Natural killer cell treated with Interleukin-12 subunit alpha and Interleukin-12 subunit beta and Interleukin-15 and Interleukin-18, amount 100 ng/mL, for 72 hours (primary cell): ENCODE measurements around the gene GYPE. TPM values are rescaled to one million over a fixed set of nuclear protein-coding genes. Genes with fewer than 3 reads are reported as not detected.
"Not testable (repeated sequence)": the region's sequence is repeated elsewhere in the genome, so short reads cannot be mapped to it uniquely, and the experiment has no call there.

Experiments used
- ATAC-seq, 2 donors: fragments of 150-1000 bp; cut with Tn5 transposase in 1 of 2; sonication (Bioruptor Pico), chemical (Tn5 transposase) in 1 of 2; 2 replicates each; pipeline ENCODE4 v1.10.0; 2021
- DNase-seq: peaks from one replicate; pipeline ENCODE4 v3.0.0; 2022; ENCODE audit warnings: low spot score
- H3K27ac Mint-ChIP-seq, 2 donors: 1 replicate in 1 of 2; 2 replicates in 1 of 2; pipeline ENCODE4 v1.8.0; 2022; ENCODE audit warnings: mixed read lengths in 2 of 2, mild to moderate bottlenecking in 1 of 2, moderate library complexity in 1 of 2
- H3K27me3 Mint-ChIP-seq, 2 donors: 1 replicate in 1 of 2; 2 replicates in 1 of 2; pipeline ENCODE4 v1.8.0; 2022; ENCODE audit warnings: mixed read lengths in 2 of 2
- H3K36me3 Mint-ChIP-seq: one replicate; pipeline ENCODE4 v1.8.0; 2022; ENCODE audit warnings: mixed read lengths
- H3K4me1 Mint-ChIP-seq, 2 donors: 1 replicate in 1 of 2; 2 replicates in 1 of 2; pipeline ENCODE4 v1.8.0; 2022; ENCODE audit warnings: low read depth in 2 of 2, mixed read lengths in 2 of 2, mild to moderate bottlenecking in 1 of 2
- H3K4me3 Mint-ChIP-seq: one replicate; pipeline ENCODE4 v1.8.0; 2022; ENCODE audit warnings: mixed read lengths
- H3K9me3 Mint-ChIP-seq: 2 replicates; pipeline ENCODE4 v1.8.0; 2022; ENCODE audit warnings: mixed read lengths
- total RNA-seq, 2 donors: library from RNA; stranded (reverse); gene quantifications; one replicate each; pipeline ENCODE4 v1.2.3, GENCODE V29; 2022

Gene GYPE
- total RNA-seq, 2 donors from 2014 or later, result 0.50 to 2.9 TPM

- H3K4me3 Mint-ChIP-seq, DNase-seq, ATAC-seq, H3K36me3 Mint-ChIP-seq, H3K27me3 Mint-ChIP-seq, H3K27ac Mint-ChIP-seq, H3K9me3 Mint-ChIP-seq: not testable (repeated sequence)
- peaks cover 0 to 10% of the 10 kb centered on the region in 2 donors for H3K4me1 Mint-ChIP-seq
Observed at GRCh38 chr4:143904431-143904830, 928 bp downstream of the GYPE start.

DNA sequence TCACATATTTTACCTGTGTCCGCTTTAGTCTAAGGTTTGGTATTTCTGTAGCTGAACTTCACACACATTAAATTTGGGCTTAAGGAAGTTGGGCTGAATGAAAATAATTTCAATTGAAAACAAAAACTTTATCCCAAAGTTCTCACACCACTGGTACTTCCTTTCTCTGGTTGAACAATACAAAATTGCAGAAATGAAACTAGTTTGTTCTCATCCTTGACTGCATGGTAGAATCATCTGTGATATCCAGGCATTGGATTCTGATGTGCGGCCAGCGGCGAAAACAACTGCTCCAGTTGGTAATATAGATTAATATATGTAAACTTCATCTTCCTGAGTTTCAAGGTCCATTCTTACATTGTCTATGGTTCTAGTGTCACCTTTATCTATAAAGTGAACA is 15.0 kb downstream of the GYPE start:
- H3K27ac Mint-ChIP-seq, ATAC-seq, H3K36me3 Mint-ChIP-seq, H3K4me1 Mint-ChIP-seq, H3K27me3 Mint-ChIP-seq, H3K4me3 Mint-ChIP-seq, DNase-seq, H3K9me3 Mint-ChIP-seq: not testable (repeated sequence)

DNA sequence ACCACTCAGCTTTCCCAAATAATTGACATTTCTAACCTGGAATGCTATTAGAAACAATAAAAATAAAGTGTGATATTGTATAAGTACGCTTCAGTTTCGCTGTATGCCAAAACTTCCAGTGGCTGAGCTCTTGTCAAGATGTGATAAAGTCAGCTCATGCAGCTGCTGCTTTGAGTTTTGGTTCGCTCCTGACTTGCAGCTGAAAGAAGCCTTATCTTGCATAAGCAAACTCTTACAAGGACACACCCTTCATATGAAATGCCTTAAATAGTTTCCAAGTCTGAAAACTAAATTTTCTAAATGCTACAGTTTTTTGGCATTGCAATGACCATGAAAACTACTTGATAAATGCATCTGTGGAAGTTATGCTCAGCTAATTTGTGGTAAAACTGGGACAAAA is 17.2 kb downstream of the GYPE start:
- not testable (repeated sequence) for DNase-seq, ATAC-seq, H3K9me3 Mint-ChIP-seq, H3K36me3 Mint-ChIP-seq, H3K27ac Mint-ChIP-seq, H3K4me1 Mint-ChIP-seq, H3K27me3 Mint-ChIP-seq, H3K4me3 Mint-ChIP-seq

GRCh38 chr4:143884965-143885364 is 20.4 kb downstream of the GYPE start:
- H3K4me1 Mint-ChIP-seq, DNase-seq, H3K4me3 Mint-ChIP-seq, H3K27ac Mint-ChIP-seq, H3K27me3 Mint-ChIP-seq, H3K9me3 Mint-ChIP-seq, H3K36me3 Mint-ChIP-seq, ATAC-seq: not testable (repeated sequence)

DNA sequence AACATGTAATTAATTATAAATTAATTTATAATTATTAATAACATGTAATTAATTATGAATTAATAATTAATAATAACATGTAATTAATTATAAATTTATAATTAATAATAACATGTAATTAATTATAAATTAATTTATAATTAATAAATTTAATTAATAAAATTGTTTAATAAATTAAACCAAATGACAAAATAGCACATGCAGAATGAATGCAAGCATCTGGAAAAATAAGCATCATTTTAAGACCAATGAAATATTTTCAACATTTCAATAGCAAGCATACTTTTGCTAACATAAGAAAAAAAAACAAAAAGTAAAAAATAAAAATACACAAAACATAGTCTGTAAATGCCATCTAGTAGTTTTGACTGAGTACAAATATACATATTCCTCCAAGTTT is 21.8 kb downstream of the GYPE start:
- DNase-seq (no peak), ATAC-seq (no peak)
- no peaks in the 10 kb centered on the region for H3K9me3 Mint-ChIP-seq
- no peak overlapping the region for H3K27ac Mint-ChIP-seq
- no peak overlapping the region for H3K4me3 Mint-ChIP-seq
- H3K27me3 Mint-ChIP-seq, result no peaks in the 10 kb centered on the region
- no peaks in the 10 kb centered on the region for H3K36me3 Mint-ChIP-seq
- H3K4me1 Mint-ChIP-seq, result no peaks in the 10 kb centered on the region

DNA sequence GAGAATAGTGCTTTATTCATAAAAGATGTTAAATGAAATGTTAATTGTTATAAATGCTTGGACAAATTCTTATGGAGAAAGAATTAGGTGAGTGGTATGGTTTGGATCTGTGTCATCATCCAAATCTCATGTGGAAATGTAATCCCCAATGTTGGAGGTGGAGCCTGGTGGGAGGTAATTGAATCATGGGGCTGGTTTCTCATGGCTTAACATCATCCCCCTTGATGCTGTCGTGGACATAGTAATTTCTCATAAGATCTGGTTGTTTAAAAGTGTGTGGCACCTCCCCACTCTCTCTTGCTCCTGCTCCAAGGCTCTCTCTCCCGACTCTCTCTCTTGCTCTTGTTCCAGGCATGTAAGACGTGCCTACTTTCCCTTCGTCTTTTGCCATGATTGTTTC is 22.5 kb downstream of the GYPE start:
- no peak overlapping the region for H3K27ac Mint-ChIP-seq
- no peak for ATAC-seq

DNA sequence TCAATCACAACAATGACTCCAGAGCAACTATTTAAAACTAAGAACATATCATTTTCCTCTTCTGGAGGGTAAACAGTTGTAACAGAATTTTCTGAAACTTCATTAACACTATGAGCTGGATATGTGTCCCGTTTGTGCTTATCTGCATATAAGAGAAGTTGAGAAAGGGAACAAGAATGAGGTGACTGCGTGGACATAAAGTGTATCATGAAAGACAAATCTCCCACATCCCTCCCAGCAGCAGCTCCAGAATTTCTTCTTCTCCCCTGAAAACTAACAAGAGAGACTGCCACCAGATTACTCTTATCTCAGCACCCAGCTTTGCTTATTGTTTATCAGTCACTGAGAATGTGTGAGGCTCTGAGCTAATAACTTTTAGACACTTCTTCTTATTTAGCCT is 25.8 kb downstream of the GYPE start:
- H3K27ac Mint-ChIP-seq, H3K4me3 Mint-ChIP-seq, H3K36me3 Mint-ChIP-seq, DNase-seq, H3K4me1 Mint-ChIP-seq, H3K27me3 Mint-ChIP-seq, H3K9me3 Mint-ChIP-seq, ATAC-seq: not testable (repeated sequence)

More for the DNA sequence above, 22.5 kb downstream of the GYPE start:
- Mint-ChIP-seq H3K9me3 (no peaks in the 10 kb centered on the region), H3K36me3 (no peaks in the 10 kb centered on the region), H3K4me1 (no peaks in the 10 kb centered on the region), H3K27me3 (no peaks in the 10 kb centered on the region), H3K4me3 (no peak overlapping the region)
- no peak for DNase-seq

DNA sequence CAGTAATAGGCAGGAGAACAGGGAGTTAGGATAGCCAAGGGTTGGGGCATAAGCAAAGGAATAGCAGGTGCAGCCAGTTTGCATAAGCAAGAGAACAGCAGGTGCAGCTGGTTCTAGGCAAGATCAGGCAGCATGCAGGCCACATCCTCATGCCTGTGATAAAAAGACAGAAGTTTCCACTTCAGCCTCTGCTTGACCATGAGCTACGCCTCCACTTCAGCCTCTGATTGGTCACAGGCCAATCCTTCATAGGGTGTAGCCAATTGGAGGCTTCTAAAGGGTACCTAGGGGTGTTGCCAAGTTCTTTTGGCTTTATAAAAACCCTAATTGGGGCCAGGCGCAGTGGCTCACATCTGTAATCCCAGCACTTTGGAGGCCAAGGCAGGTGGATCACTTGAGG is 30.0 kb downstream of the GYPE start:
- H3K9me3 Mint-ChIP-seq, H3K36me3 Mint-ChIP-seq, H3K4me1 Mint-ChIP-seq, DNase-seq, ATAC-seq, H3K27ac Mint-ChIP-seq, H3K27me3 Mint-ChIP-seq, H3K4me3 Mint-ChIP-seq: not testable (repeated sequence)

- not testable (repeated sequence) for ATAC-seq, DNase-seq, H3K36me3 Mint-ChIP-seq, H3K4me1 Mint-ChIP-seq, H3K4me3 Mint-ChIP-seq, H3K27me3 Mint-ChIP-seq, H3K9me3 Mint-ChIP-seq, H3K27ac Mint-ChIP-seq
Observed at GRCh38 chr4:143870523-143871268, 34.7 kb downstream of the GYPE start.

- not testable (repeated sequence) for H3K27ac Mint-ChIP-seq, H3K27me3 Mint-ChIP-seq, ATAC-seq, H3K4me1 Mint-ChIP-seq, H3K9me3 Mint-ChIP-seq, H3K4me3 Mint-ChIP-seq, DNase-seq, H3K36me3 Mint-ChIP-seq
Observed at GRCh38 chr4:143869925-143870324, 35.4 kb downstream of the GYPE start.

DNA sequence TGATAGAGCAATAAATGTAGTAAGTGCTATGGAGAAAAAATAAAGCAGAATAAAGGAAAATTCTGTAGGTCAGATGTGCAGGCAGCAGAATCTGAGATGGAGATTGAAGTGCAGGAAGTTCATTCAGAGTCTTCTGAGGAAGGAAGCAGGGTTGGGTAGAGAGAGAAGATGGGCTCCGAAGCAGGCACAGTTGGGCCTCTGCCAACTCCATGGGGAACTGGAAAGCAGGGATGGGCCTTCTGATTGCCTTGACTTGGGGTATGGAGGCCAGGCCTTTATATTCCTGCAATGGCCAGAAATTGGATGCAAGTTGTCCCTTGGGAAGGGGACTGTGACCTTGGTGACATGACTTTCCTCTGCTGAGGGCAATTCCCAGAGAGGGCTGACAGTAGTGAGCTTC is 42.6 kb downstream of the GYPE start:
- H3K9me3 Mint-ChIP-seq, H3K27me3 Mint-ChIP-seq, H3K36me3 Mint-ChIP-seq, H3K4me1 Mint-ChIP-seq, H3K4me3 Mint-ChIP-seq, DNase-seq, ATAC-seq, H3K27ac Mint-ChIP-seq: not testable (repeated sequence)

DNA sequence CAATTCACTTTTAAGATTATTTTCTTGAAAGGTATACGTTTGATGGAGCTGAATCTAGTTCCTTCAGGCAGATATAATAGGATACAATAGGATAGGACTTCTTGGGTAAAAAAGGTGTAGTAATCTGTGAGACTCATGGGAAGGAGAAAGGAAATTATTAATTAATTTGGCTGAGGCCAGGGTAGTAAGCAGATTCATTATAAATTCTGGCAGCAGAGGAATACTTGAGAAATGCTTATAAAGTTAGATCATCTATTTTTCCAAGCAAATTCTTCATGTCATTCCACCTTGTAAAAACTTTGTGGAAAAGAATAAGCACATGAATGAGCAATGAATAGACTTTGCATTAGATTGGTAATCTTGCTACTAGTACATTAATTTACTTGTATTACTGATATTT is 46.9 kb downstream of the GYPE start:
- Mint-ChIP-seq H3K4me3 (no peak overlapping the region), H3K27ac (no peak overlapping the region), H3K9me3 (no peaks in the 10 kb centered on the region), H3K4me1 (peaks cover 0 to 5% of the 10 kb centered on the region in 2 donors), H3K27me3 (no peaks in the 10 kb centered on the region), H3K36me3 (no peaks in the 10 kb centered on the region)
- DNase-seq, result no peak
- no peak for ATAC-seq

GRCh38 chr4:143857391-143858336 is 47.7 kb downstream of the GYPE start:
- H3K4me3 Mint-ChIP-seq, H3K4me1 Mint-ChIP-seq, H3K9me3 Mint-ChIP-seq, H3K27me3 Mint-ChIP-seq, H3K36me3 Mint-ChIP-seq, DNase-seq, ATAC-seq, H3K27ac Mint-ChIP-seq: not testable (repeated sequence)

DNA sequence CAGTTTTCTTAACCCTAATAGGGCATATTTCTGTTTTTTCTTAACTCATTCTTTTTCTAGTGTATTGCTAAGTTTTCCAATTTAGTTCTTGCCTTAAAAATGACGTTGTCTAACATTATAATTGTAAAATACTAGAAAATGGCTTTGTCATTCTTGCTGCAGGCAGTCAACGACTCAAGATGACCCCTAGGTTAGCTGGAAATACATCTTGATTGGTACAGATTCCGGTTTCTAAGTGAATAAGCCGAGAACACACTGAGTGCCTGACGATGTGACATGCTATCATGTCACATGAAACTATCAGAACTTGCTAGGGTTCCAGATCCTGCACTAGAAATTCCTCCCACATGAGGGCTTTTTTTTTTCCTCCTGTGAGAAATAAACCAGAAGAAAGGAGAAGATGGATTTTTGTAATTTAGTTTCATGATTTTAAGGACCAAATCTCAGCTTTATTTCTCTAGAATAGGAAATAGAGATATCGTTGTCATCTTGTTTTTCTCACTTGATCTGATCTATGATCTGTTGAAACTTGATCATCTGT is 49.3 kb downstream of the GYPE start:
- not testable (repeated sequence) for H3K4me3 Mint-ChIP-seq, ATAC-seq, H3K27me3 Mint-ChIP-seq, H3K4me1 Mint-ChIP-seq, DNase-seq, H3K36me3 Mint-ChIP-seq, H3K27ac Mint-ChIP-seq, H3K9me3 Mint-ChIP-seq
